Stimulated activated CD8-positive, alpha-beta memory T cell treated with anti-CD3 and anti-CD28 coated beads, Interleukin-15, amount 100 ng/mL, for 1 hour (primary cell): ENCODE data around the gene MMD.
"Not testable (repeated sequence)": the region's sequence is repeated elsewhere in the genome, so short reads cannot be mapped to it uniquely, and the experiment has no call there.

ENCODE experiments used
- DNase-seq: peaks from one replicate; pipeline ENCODE4 v3.0.0-alpha.2; 2020; ENCODE audit warnings: low read depth

MMD gene

GRCh38 chr17:55421179-55421934 is at the start of gene MMD:
MMD (minus strand) TSS chr17:55421835; CDS start chr17:55421695, 140 bp downstream.
- DNase-seq, result no peak

- no peak for DNase-seq
Observed at GRCh38 chr17:55466671-55467070, 45.0 kb upstream of the MMD start.

GRCh38 chr17:55465771-55466170 is 44.1 kb upstream of the MMD start:
- not testable (repeated sequence) for DNase-seq

DNA sequence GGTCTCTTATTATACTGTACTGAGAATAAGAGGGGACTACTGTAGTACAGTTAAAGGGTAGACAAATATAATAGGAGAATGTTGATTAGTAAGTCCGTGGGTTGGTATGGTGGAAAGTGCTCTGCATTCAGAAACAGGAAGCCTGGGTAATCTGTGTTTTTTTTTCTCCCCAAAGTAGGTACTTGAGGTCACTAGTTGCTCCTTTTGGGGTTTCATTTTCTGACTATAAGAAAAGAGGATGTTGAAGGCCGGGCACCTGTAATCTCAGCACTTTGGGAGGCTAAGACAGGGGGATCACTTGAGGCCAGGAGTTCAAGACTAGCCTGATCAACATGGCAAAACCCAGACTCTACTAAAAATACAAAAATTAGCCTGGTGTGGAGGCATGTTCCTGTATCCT is 42.0 kb upstream of the MMD start:
- DNase-seq, result no peak

- DNase-seq, result no peak
Observed at GRCh38 chr17:55462711-55463110, 41.1 kb upstream of the MMD start.

GRCh38 chr17:55462234-55462633 is 40.6 kb upstream of the MMD start:
- DNase-seq, result no peak

DNA sequence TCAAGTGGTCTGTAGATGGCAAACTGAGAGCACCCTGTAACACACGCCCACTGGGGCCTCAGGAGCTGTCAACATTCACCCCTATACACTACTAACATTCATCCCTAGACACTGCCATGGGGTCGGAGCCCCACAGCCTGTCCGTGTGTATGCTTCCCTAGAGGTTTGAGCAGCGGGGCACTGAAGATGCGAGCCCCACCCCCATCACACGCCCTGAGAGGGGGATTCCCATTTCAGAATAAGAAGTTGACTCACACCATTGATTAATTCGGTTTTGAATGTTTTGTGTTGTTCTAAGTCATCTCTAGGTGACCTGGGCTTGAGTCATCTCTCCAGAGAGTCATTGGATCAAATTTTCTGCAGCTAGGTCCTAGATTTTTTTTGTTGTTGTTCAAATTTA is 37.3 kb upstream of the MMD start:
- DNase-seq, result no peak

DNA sequence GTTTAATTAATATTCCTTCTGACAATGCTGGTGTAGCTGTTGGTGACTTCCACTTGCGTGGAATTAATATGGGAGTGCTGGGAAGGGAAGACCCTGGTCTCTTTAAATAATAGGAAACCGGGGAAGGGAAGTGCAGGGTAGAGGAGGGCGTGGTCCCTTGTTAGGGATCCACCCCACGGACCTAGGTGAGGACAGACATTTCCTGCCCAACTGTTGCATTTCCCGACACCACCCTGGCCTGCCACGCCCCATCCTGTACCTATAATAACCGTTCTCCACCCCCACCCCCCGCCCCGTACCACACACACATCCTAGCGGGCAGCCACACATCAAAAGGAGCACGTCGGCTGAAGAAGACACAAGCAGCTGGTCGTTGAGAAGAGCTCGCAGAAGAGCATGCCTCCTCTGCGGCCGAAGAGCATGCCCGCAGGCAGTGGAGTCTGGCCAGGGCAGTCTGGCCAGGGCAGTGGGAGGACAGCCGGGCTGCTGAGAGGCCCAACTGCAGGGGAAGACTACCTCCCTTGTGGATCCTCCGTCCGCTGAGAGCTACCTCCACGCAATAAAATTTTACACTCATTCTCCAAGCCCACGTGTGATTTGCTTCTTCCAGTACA is 36.8 kb upstream of the MMD start:
- no peak for DNase-seq

- DNase-seq, result no peak
Observed at GRCh38 chr17:55456307-55457240, 34.9 kb upstream of the MMD start.

DNA sequence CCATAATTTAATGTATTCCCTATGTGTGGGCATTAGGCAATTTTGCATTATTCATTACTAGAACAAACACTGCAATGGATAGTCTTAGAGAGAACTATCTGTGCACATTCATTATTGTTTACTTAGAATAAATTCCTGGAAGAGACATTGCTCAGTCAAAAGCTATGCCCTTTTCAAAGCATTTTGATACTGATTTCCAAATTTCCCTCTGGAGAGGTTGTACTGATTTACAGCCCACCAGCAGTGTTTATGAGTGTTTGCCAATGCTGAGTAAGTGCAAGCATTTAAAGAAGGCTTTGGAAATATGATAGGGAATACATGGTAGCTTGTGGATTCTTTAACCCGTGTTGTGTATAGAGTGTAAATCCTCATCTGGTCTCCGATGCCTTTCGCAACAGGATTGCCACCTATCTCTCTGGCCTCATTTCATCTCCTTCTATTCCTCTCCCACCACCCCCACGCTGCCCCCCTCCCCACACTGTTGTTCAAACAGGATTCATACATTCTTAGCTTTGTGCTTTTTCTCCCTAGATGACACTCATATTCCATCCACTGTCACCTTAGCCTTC is 33.4 kb upstream of the MMD start:
- no peak for DNase-seq

DNA sequence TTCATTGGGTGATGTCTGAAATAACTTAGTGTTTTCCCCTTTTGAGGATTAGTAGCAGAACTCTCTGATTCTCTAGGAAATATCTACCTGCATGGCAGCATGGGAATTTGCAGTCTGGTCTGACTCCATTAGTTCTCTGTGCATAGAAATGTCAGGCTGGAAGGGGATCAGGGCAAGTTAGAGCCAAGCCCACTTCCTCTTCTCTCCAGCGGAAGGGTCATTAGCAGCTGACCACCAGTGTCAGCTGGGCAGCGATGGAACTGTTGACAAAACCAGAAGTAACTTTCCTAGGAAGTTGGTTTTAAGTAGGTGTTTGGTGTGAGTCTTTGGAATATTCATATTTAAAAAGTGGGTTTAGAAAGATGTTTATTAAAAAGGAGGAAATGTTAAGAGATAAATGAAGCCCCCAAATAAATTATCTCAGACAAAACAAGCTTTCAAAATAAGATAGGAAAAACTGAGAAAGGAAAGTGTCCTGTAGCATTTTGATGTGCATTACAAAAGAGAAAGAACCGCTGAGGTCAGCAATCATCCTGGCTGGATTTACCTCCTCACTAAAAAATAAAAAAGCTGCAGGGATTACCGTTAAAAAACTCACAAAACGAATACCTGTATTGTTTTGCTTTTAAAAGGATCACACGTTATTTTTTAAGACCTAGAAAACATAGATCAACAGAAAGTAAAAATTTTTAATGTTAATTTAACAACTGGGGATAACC is 32.4 kb upstream of the MMD start:
- no peak for DNase-seq

DNA sequence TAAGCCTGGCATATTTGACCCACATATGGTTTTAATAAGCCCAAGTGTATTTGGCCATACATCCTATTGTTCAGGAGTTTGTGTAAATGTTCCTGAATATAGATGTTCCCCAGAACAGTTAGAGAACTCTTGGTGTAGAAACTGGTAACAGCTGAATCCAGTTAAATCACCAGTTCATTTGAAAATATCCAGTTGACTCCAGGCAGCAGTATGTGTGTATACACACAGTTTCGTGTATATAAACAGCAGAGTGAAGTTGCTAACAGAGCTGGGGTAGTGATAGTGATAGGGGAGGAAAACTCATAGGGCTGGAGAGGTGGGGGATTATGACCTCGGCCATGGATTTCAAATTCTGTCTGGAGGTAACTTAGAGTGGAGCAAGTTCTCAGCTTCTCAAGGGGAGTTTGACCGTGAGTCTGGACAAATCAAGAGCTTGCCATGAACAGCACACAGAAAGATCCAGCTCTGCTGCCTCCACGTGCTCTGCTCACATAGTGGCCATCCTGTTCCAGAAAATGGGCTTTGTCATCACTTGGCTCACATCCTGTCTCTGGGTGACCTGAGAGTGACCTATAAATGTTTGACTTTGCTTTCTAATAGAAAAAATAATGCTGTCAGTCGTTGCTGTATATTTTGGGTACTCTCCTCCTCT is 30.6 kb upstream of the MMD start:
- no peak for DNase-seq

GRCh38 chr17:55451758-55452138 is 30.1 kb upstream of the MMD start:
- no peak for DNase-seq

GRCh38 chr17:55451203-55451641 is 29.6 kb upstream of the MMD start:
- DNase-seq, result no peak

DNA sequence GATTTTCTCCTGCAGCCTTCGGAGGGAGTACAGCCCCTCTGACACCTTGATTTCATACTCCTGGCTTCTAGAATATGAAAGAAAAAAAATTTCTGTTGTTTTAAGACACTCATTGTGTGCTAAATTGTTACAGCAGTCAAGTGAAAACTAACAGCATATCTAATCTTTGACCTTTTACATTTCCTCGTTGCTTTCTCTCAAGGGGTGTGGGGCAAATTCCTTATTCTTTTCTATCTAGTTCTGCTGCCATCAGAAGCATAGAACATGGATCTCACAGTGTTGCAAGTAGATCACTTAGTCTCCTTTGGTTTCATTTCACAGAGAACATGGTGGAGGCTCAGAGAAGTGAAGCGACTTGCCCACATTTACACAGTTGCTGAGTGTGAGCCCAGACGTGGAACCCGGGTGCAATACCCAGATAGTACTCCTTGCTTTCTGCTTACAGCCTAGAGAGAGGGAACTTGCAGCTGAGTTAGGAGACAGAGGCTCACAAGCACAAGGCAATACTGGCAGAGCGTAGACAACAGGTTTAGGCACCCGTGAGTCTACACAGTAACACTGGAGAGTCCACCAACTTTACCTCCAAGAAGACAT is 28.7 kb upstream of the MMD start:
- no peak for DNase-seq

- no peak for DNase-seq
Observed at GRCh38 chr17:55448681-55449080, 27.0 kb upstream of the MMD start.

DNA sequence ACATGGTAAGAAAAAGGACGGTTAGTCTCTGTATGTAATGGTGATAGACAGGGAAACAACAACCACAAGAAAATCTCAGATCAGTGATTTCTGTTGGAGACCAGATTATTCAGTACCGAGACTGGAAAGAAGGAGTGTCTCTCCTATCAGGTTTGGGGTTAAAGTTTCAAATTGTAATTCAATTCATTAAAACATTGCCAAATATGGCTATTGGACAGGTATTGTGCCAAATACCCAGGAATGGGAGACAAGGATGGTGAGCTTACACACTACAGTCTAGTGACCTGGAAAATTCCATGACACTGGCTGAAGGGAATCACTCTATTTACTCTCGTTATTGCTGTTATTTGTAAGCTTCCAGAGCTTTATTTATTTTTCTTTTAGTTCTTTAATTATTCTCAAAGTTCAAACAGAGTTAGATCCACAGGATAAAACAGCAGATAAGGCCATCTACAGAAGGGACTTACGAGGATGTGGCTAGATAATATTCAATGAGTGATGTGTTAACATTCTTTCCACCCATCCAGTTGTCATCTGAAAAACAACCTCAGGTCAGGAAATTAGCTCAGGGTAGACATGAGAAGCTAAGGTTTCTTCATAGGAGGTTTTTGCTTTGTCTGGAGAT is 25.1 kb upstream of the MMD start:
- DNase-seq, result no peak

GRCh38 chr17:55446004-55446403 is 24.4 kb upstream of the MMD start:
- DNase-seq, result not testable (repeated sequence)

DNA sequence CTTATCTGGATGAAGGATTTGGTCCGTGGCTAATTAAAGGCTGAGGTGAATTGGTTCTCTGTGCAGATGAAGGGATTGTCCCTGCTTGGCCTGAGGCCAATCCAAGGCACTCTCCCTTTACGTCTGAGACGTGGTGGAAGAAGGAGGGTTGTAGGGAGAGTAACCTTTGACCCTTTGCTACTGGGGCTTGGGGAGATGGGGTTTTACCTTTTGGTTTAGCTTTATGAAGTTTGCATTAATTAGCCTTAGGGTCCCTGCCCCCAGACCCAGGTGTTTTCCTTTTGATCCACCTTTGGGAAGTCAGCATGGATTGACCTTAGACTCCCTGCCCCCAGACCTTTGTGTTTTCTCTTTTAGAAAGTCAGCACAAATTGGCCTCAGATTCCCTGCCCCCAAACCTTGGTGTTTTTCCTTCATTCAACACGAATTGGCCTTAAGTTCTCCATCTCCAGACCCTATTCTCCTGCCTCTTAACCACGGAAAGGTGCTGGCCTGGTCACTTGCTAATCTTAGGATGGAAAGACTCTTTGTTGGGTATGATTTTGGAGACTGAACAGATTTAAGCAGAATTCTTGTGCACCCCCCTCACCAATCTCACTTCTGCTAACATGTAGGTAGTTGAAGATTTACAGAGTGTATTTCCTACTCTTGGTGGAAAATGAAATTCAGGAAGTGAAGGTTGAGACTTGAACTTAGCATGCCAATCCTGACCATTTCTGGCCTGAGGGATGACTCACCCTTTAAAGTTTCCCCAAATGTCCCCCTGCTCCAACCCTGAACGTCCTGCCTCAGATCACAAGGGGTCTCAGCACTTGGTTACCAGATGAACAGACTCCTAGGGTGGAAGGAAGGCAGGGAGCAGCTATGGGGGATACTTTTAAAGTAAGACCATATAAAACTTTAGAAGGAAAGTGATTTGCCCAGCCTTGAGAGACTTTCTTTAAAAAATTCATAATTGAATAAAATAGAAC is 23.1 kb upstream of the MMD start:
- DNase-seq, result no peak
